Measurements from ENCODE around the gene MCUB.
"Not testable (repeated sequence)": the region's sequence is repeated elsewhere in the genome, so short reads cannot be mapped to it uniquely, and the experiment has no call there.

MCUB gene

DNA sequence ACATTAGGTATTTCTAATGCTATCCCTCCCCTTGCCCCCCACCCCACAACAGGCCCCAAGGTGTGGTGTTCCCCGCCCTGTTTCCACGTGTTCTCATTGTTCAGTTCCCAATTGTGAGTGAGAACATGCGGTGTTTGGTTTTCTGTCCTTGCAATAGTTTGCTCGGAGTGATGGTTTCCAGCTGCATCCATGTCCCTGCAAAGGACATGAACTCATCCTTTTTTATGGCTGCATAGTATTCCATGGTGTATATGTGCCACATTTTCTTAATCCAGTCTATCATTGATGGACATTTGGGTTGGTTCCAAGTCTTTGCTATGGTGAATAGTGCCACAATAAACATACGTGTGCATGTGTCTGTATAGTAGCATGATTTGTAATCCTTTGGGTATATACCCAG is 20.0 kb downstream of the MCUB start:
- DNase-seq (ENCODE audit: low read depth), result not testable (repeated sequence)

DNA sequence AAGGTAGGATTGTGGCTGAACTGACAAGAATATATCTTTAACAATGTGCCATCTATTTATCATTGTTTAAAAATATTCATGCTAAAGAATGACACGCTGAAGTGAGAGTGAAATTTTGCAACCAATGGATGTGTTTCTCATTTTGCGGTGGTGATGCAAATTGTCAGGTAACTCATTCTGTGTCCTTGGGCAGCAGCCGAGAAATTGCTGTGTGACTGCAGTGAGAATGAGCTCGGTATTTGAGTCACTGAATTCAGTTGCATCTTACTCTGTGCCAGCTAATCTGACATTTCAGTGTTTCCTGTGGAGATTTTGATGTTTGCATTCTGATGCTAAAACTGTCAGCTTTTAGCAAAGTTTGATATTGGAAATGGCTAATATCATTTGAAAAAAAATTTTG is 28.1 kb downstream of the MCUB start:
- DNase-seq (ENCODE audit: low read depth), result peak; percentile 4

DNA sequence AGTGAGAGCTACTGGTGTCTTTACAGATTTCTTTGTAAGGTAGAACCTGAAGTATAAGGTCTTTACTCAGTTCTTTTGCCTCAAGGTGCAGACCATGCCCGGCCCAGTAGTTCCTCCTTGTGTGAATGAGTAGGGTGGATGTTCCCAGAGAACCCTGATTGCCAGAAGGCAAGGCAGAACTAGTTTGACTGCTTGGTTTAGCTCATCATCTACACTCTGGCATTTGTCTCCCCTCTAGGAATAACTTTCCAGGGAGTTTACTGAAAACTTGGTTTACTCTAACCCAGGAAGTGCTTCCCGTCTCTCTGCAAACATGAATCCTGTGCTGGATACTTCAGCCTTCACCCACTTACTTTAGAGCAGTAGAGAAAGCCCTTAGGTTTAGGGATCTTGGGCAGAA is 29.1 kb downstream of the MCUB start:
- DNase-seq (ENCODE audit: low read depth), result no peak

DNA sequence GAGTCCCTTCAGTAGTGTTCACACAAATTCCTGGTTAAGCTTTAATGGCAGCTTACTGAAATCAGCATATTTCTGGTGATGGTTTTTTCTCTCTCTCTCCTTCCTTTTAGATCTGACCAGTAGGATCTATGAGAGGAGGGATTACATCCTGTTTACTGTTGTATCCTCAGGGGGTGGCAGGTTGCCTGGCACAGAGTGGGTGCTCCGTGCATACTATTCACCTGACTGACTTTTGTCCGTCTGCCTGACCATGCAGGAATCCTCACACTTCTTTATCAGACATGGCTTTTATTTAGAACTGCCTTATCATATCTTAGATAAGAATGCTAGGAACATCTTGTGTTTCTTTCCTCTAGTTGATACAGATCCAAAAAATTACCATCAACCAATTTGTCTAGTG is 29.6 kb downstream of the MCUB start:
- no peak for DNase-seq (ENCODE audit: low read depth)

DNA sequence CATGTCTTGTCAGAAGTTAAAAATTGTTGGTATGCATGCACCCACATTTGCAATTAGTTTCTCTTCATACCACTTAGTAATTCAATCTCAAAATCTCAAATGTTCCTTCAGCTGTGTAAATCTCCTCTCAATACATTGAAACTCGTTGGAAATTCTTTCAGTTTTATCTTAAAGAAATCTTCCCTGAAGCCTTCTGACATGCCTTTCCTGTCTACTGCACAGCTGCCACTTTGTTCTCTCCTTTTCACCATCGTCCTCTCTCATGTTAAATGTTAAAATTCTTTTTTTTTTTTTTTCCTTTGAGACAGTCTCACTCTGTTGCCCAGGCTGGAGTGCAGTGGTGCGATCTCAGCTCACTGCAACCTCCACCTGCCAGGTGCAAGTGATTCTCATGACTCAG is 30.9 kb downstream of the MCUB start:
- no peak for DNase-seq (ENCODE audit: low read depth)

DNA sequence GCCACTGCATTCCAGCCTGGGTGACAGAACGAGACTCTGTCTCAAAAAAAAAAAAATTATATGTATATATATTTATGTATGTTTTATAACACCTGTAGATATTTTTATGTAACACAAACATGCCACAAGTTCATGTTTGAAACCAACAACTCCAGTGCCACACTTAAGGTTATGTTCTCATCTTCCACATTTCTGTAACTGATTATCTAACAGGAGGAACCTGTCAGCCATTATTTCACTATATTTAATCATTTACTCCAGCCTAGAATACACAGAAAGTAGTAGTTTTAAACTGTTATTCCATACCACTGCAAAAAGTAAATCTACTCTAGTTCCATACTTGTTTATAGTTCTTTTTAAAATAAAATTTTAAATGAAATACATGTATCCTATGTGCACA is 32.3 kb downstream of the MCUB start:
- no peak for DNase-seq (ENCODE audit: low read depth)

DNA sequence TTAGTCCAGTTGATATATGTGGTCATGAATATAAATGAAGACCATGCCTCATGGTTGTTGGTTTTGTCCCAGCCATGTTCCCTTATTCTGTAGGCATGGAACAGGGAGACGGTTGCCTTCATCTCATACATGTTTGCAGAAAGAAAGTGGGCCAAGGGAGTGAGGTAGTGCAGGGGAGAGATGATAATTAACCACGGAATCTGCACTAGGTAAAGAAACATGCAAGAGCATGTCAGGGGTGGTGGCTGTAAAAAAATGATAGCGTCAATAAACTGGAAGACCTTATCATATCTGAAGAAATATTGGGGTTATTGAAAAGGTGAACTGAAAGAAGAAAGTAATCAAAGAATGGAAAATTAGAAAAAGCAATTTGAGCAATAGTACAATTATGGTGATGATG is 35.1 kb downstream of the MCUB start:
- not testable (repeated sequence) for DNase-seq (ENCODE audit: low read depth)

DNA sequence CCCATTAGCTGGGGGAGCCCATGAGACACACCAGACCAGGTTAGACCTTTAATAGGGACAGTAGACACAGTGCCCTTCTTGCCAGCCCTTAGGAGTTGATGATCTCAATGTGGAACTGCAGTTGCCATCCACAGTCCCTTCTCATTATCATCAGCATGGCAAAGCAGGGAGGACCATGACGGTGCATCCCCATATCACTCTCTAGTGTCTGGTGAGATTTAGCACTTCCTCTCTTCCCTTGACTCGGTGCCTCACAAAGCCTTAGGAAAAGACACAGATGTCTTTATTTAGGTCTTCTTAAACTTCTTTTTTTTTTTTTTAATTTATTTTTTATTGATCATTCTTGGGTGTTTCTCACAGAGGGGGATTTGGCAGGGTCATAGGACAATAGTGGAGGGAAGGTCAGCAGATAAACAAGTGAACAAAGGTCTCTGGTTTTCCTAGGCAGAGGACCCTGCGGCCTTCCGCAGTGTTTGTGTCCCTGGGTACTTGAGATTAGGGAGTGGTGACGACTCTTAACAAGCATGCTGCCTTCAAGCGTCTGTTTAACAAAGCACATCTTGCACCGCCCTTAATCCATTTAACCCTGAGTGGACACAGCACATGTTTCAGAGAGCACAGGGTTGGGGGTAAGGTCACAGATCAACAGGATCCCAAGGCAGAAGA is 36.5 kb downstream of the MCUB start:
- not testable (repeated sequence) for DNase-seq (ENCODE audit: low read depth)

DNA sequence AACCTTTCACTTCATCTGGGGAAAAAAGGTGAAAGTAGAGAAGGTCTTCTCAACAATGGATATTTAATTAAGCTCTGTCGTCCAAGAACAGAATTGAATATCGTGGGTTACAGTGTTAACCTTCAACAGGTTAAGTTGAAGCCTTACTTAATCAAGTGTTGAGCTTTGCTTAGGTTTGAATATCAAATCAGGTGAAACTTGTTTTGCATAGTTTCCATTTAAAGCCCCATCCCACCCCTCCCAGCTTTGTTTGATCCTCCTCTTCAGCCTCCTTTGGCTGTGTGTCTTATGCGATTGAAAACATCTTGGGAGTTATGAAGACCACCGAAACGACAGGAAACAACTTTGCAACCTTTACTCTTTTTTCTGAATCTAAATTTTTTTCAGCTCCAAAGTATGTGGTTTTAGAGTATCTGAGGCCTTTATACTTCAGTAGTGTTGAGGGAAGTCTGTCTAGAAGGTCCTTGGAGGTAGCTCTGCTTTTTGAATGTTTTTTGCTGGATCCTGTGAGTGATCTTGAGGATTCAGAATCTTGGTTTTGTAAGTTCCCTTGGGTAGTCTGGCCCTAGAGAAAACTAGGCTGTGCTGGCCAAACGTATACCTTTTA is 39.1 kb downstream of the MCUB start:
- DNase-seq (ENCODE audit: low read depth), result no peak

DNA sequence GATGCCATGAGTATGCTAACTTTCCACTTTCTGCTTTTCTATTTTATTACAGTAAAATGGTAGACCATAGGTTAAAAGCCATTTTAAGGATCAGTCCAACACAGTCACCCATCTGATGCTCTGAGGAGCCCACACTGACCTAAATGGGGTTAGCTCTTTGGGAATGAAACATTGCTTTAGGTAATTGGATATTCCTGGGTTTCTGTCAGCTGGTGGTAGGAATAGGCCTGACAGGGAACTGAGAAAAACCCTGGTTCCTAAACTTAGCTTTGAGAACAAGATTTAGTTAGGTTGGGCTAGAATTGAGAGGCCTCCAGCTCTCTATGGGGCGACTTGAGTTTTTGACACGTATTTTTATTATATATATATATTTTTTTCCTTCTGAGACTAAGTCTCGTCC is 40.4 kb downstream of the MCUB start:
- DNase-seq (ENCODE audit: low read depth), result no peak

DNA sequence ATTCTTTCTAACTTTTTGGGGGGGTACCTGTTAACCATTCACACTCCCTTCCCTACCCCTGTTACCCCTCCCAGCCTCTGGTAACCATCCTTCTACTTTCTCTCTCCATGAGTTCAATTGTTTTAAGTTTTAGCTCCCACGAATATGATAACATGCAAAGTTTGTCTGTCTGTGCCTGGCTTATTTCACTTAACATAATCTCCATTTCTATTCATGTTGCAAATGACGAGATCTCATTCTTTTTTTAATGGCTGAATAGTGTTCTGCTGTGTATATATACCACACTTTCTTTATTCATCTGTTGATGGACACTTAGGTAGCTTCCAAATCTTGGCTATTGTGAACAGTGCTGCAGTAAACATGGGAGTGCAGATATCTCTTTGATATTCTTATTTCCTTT is 41.3 kb downstream of the MCUB start:
- DNase-seq (ENCODE audit: low read depth), result no peak

DNA sequence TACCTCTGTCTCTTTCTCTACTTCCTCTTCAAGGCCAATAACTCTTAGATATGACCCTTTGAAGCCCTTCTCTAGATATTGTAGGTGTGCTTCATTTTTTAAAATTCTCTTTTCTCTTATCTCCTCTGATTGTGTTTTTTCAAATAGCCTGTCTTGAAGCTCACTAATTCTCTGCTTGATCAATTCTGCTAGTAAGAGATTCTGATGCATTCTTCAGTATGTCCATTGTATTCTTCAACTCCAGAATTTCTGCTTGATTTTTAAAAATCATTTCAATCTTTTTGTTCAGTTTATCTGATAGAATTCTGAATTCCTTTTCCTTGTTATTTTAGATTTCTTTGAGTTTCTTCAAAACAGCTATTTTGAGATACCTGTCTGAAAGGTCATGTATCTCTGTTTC is 47.9 kb downstream of the MCUB start:
- no peak for DNase-seq (ENCODE audit: low read depth)

DNA sequence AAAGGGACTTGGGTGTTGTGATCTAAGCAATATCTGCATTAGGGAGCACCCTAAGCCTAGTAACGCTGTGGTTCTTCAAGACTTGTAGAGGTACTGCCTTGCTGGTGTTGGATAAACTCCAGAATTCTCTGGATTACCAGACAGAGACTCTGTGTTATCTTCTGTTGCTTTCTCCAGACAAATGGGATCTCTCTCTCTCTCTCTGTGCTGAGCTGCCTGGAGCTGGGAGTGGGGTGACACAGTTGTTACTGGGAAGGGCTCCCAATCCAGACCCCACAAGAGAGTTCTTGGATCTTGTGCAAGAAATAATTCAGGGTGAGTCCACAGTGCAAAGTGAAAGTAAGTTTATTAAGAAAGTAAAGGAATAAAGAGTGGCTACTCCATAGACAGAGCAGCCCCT is 48.8 kb downstream of the MCUB start:
- DNase-seq (ENCODE audit: low read depth), result no peak

DNA sequence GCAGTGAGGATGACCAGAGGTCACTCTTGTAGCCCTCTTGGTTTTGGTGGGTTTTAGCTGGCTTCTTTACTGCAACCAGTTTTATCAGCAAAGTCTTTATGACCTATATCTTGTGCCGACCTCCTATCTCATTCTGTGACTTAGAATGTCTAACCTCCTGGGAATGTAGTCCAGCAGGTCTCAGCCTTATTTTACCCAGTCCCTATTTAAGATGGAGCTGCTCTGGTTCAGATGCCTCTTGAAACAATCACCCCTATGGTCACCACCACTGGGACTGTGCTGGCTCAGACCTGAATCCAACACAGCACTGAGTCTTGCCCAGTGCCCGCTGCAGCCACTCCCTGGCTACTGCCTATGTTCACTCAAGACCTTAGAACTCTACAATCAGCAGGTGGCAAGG is 49.4 kb downstream of the MCUB start:
- DNase-seq (ENCODE audit: low read depth), result no peak

DNA sequence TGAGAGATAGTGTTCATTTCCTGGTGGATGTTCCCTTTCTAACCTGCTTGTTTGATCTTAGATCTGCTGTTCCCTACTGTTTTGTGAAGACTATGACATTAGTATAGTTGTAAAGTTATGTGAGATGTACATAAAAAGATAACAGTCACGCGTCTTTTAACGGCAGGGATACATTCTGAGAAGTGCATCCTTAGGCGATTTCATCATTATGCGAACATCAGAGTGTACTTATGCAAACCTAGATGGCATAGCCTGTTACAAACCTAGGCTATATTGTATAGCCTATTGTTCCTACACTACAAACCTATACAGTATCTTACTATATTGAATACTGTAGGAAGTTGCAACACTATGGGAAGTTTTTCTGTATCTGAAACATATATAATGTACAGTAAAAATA is 50.4 kb downstream of the MCUB start:
- DNase-seq (ENCODE audit: low read depth), result no peak

DNA sequence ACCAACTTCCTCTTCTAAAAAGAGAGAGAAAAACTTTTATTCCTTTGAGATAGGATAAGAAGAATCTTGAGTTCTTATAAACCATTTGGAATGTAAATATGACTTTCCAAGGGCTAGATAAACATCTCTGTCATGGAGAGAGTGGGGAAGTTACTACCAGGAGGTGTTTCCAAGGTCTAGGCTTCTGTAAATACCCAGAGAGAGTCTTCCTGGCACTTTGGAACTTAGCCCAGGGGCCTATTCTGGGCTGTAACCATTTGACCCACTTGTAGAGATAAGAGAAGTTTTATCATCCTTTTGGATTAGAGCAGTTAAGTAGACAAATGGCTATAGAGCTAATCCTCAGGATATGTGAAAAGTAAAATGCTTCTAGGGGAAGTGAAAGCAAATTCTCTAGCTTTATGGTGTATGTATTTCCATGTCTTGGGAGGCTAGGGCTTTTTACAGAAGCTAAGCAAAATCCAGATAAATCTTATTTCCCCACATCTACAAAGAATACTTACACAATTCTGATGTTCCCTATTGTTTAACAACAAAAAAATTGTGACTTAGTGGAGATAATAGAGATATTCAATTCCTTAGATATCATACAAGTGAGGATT is 51.1 kb downstream of the MCUB start:
- DNase-seq (ENCODE audit: low read depth), result no peak

DNA sequence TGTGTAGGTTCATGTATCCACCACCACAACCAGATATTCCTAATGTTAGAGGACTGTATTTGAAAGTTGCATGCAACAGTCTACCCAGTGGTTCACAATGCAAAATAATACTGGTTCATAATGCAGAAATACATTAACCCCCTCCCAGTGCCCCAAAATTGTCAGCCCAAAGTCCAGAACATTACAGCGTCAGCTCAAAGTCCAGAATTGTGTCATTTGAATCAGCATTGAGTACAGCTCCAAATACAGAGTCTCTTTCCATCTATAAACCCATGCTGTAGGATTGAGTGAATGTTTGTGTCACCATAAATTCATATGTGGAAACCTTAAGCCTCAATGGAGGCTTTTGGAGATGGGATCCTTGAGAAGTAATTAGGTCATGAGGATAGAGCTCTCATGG is 54.0 kb downstream of the MCUB start:
- DNase-seq (ENCODE audit: low read depth), result no peak

DNA sequence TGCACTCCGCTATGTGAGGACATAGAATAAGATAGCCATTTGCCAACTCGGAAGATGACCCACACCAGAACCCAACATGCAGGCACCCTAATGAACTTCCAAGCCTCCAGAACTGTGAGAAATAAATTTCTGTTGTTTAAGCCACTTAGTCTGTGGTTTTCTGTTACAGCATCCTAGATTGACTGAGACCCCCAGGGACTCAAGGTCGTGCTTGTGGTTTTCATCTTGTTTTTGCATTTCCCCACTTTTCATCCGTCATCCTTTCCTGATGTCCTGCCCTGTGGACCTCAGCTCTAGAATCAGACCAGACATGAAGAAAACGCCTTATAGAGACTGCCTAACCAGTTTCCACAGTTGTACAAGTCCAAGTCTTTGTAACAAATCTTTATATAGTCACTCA is 54.4 kb downstream of the MCUB start:
- no peak for DNase-seq (ENCODE audit: low read depth)

DNA sequence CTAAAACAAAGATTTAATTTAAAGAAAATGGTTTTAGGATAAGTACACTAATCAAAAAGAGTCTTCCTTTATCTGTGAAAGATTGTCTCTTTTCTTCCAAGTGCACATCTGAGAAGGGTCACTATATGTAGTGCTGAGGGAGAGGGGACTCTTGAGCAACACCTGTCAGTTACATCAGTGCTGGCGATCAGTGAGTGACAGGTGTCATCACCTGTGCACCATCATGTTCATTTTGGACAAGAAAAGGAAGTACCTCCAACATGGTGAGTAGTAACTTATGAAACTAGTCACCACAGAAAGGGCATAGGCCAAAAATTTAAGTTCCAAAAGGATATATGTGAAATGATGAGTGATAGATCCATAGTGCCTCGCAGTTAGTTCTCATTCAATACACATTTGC is 55.7 kb downstream of the MCUB start:
- DNase-seq (ENCODE audit: low read depth), result no peak

DNA sequence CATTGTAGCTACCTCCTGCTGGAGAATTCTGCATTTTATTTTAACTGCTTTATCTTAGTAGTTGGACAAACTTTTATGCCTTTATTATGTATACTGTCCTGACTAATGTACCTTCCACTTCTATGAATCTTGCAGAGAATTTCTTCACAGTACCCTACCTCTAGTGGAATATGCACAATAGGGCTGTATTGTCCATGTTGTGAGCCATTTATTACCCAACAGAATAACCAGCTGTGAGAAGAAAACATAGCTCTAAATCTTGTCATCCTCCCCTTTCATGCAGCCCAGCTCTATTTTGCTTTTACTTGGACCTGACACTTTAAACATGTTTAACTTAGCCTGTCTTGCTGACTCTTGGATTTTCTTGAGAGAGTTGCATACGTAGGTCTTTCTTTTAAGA is 56.2 kb downstream of the MCUB start:
- no peak for DNase-seq (ENCODE audit: low read depth)

DNA sequence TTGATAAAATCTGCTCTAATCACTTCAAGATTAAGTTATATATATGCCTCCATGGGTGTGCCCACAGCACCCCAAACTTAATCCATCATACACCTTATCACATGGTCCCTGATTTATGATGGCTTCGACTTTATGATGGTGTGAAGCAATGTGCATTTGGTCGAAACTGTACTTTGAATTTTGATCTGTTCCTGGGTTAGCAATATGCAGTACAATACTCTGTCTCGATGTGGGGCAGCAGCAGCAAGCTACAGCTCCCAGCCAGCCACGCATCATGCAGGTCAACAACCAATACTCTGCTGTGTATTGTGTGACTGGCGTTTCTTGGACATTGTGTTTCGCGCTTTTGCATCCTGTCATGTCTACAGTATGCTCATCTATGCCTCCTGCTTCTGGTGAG is 62.6 kb downstream of the MCUB start:
- DNase-seq (ENCODE audit: low read depth), result no peak

DNA sequence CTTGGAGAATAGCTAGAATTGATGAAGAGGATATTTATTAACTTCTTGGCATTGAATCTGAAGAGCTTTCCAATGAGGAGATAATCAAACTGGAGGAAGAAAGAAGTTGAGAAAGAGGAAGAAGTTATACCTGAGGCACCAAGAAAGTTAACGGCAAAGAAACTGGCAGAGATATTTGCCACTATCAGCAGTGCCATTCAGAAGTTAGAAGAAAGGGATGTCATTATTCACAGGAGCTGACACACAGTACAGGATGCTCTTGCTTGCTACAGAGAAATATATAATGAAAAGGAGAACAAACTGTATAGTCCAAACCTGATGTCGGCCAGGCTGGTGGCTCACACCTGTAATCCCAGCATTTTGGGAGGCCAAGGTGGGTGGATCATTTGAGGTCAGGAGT is 64.5 kb downstream of the MCUB start:
- DNase-seq (ENCODE audit: low read depth), result no peak

DNA sequence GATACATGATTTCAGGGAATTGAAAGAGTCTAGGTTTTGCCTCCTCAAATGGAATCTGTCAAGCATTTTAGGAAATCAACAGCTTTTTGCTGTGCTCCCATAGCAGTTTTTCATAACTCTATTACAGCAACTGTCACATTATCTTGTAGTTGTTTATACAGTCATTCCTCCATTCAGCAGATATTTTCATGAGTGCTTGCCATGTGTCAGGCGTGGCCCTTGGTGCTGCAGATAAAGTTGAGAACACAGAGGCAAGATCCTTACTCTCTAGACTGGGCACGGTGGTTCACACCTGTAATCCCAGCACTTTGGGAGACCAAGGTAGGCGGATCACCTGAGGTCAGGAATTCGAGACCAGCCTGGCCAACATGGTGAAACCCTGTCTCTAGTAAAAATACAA is 67.3 kb downstream of the MCUB start:
- DNase-seq (ENCODE audit: low read depth), result no peak

DNA sequence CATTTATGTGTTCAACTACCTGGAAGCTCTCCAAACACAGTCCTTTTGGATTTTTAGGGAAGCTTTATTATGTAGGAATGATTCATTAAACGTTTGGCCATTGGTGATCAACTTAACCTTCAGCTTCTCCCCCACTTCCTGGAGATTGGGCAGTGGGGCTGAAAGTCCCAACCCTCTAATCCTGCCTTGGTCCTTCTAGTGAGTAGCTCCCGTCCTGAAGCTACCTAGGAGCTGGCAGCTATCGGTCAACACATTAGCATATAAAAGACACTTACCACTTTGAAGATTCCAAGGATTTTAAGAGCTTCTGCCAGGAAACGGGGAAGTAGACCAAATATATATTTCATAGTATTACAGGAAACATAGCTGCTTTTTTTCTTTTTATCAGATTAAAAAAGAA is 69.7 kb downstream of the MCUB start:
- no peak for DNase-seq (ENCODE audit: low read depth)

Measured in ELR (cell line).